PC-9 (cell line): ENCODE data around the gene SRSF12.

Experiments used
- EZH2 ChIP-seq: fragments of 200-600 bp; sonication (generic); IDR thresholded peaks from 2 replicates; pipeline ENCODE4 v1.8.0; 2017; ENCODE audit warnings: antibody characterized with exemption, low read depth
- TF ChIP-seq, protein P1 (sequence below): fragments of 200-600 bp; sonication (generic); conservative IDR thresholded peaks from 2 replicates; pipeline ENCODE4 v1.6.1; 2017; ENCODE audit warnings: mixed run types, antibody characterized with exemption, mild to moderate bottlenecking, moderate library complexity

DNA sequence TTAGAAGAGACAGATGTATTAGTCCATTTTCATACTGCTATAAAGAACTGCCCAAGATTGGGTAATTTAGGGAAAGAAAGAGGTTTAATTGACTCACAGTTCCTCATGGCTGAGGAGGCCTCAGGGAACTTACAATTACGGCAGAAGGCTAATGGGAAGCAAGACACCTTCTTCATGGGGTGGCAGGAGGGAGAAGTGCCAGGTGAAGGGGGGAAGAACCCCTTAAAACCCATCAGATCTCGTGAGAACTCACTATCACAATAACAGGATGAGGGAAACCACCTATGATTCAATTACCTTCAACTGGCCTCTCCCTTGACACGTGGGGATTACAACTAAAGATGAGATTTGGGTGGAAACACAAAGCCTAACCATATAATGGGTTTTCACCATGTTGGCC is 66.2 kb downstream of the SRSF12 start:
- TF ChIP-seq, protein P1, sequence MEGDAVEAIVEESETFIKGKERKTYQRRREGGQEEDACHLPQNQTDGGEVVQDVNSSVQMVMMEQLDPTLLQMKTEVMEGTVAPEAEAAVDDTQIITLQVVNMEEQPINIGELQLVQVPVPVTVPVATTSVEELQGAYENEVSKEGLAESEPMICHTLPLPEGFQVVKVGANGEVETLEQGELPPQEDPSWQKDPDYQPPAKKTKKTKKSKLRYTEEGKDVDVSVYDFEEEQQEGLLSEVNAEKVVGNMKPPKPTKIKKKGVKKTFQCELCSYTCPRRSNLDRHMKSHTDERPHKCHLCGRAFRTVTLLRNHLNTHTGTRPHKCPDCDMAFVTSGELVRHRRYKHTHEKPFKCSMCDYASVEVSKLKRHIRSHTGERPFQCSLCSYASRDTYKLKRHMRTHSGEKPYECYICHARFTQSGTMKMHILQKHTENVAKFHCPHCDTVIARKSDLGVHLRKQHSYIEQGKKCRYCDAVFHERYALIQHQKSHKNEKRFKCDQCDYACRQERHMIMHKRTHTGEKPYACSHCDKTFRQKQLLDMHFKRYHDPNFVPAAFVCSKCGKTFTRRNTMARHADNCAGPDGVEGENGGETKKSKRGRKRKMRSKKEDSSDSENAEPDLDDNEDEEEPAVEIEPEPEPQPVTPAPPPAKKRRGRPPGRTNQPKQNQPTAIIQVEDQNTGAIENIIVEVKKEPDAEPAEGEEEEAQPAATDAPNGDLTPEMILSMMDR: no peak
- no peak for TF ChIP-seq EZH2
